ENCODE data around the gene SDCCAG8. TPM values are rescaled to one million over a fixed set of nuclear protein-coding genes. Genes with fewer than 3 reads are reported as not detected.

Gene SDCCAG8
- total RNA-seq, 1 experiment from 2014 or later: 36.6 TPM

- Histone ChIP-seq H3K79me2 (ENCODE audit: low read length) (no peaks in the 10 kb centered on the region), H2AFZ (ENCODE audit: low read length) (no peak overlapping the region), H3K4me3 (ENCODE audit: low read length) (no peak overlapping the region), H3K4me1 (ENCODE audit: low read length) (peaks cover 11% of the 10 kb centered on the region), H3K27ac (ENCODE audit: low read length) (no peak overlapping the region), H4K20me1 (ENCODE audit: insufficient read depth, low read depth, low read length) (no peaks in the 10 kb centered on the region), H3K4me2 (ENCODE audit: low read depth, low read length, poor library complexity, severe bottlenecking) (no peak overlapping the region), H3K9me2 (replicated peaks; ENCODE audit: insufficient read depth, low read length) (no peaks in the 10 kb centered on the region), H3K36me3 (ENCODE audit: insufficient read depth, low read length) (no peaks in the 10 kb centered on the region), H3K9ac (ENCODE audit: low read length) (no peak overlapping the region), H3K27me3 (ENCODE audit: low read length) (no peaks in the 10 kb centered on the region), H3K9me3 (ENCODE audit: low read length) (no peaks in the 10 kb centered on the region)
- no peak for DNase-seq
Observed at GRCh38 chr1:243503155-243503554, 247.3 kb downstream of the SDCCAG8 start.

GRCh38 chr1:243505986-243506689 lies 250.3 kb downstream of the SDCCAG8 start:
- no peak overlapping the region for H3K27ac ChIP-seq (ENCODE audit: low read length)
- no peak for DNase-seq
- no peaks in the 10 kb centered on the region for H4K20me1 ChIP-seq (ENCODE audit: insufficient read depth, low read depth, low read length)
- no peaks in the 10 kb centered on the region for H3K36me3 ChIP-seq (ENCODE audit: insufficient read depth, low read length)
- H3K9me3 ChIP-seq (ENCODE audit: low read length): no peaks in the 10 kb centered on the region
- no peak overlapping the region for H3K9ac ChIP-seq (ENCODE audit: low read length)
- H3K4me2 ChIP-seq (ENCODE audit: low read depth, low read length, poor library complexity, severe bottlenecking): no peak overlapping the region
- no peaks in the 10 kb centered on the region for H3K27me3 ChIP-seq (ENCODE audit: low read length)
- H3K79me2 ChIP-seq (ENCODE audit: low read length): no peaks in the 10 kb centered on the region
- no peak overlapping the region for H3K4me3 ChIP-seq (ENCODE audit: low read length)
- H2AFZ ChIP-seq (ENCODE audit: low read length): no peak overlapping the region; the same call in 1 of the 2 replicates
- no peaks in the 10 kb centered on the region for H3K9me2 ChIP-seq (replicated peaks; ENCODE audit: insufficient read depth, low read length)
- H3K4me1 ChIP-seq (ENCODE audit: low read length): peaks cover 11% of the 10 kb centered on the region

- H3K27ac ChIP-seq (ENCODE audit: low read length): no peak overlapping the region
- no peak for DNase-seq
- no peak overlapping the region for H3K4me3 ChIP-seq (ENCODE audit: low read length)
Observed at GRCh38 chr1:243507001-243507671, 251.3 kb downstream of the SDCCAG8 start.

GRCh38 chr1:243507672-243508302 lies 251.9 kb downstream of the SDCCAG8 start:
- H3K4me2 ChIP-seq (ENCODE audit: low read depth, low read length, poor library complexity, severe bottlenecking): no peak overlapping the region
- H3K4me3 ChIP-seq (ENCODE audit: low read length): no peak overlapping the region
- no peaks in the 10 kb centered on the region for H3K79me2 ChIP-seq (ENCODE audit: low read length)
- no peaks in the 10 kb centered on the region for H3K9me2 ChIP-seq (replicated peaks; ENCODE audit: insufficient read depth, low read length)
- H3K4me1 ChIP-seq (ENCODE audit: low read length): peaks cover 15% of the 10 kb centered on the region
- no peak overlapping the region for H3K9ac ChIP-seq (ENCODE audit: low read length)
- no peak overlapping the region for H2AFZ ChIP-seq (ENCODE audit: low read length)
- DNase-seq: no peak
- H3K9me3 ChIP-seq (ENCODE audit: low read length): no peaks in the 10 kb centered on the region
- H3K36me3 ChIP-seq (ENCODE audit: insufficient read depth, low read length): no peaks in the 10 kb centered on the region
- H3K27me3 ChIP-seq (ENCODE audit: low read length): no peaks in the 10 kb centered on the region
- H3K27ac ChIP-seq (ENCODE audit: low read length): no peak overlapping the region
- H4K20me1 ChIP-seq (ENCODE audit: insufficient read depth, low read depth, low read length): no peaks in the 10 kb centered on the region

More at GRCh38 chr1:243507001-243507671, 251.3 kb downstream of the SDCCAG8 start:
- H3K4me1 ChIP-seq (ENCODE audit: low read length): peaks cover 11% of the 10 kb centered on the region
- H3K79me2 ChIP-seq (ENCODE audit: low read length): no peaks in the 10 kb centered on the region
- H3K9me3 ChIP-seq (ENCODE audit: low read length): no peaks in the 10 kb centered on the region
- no peak overlapping the region for H3K4me2 ChIP-seq (ENCODE audit: low read depth, low read length, poor library complexity, severe bottlenecking)
- H3K27me3 ChIP-seq (ENCODE audit: low read length): no peaks in the 10 kb centered on the region
- no peaks in the 10 kb centered on the region for H3K9me2 ChIP-seq (replicated peaks; ENCODE audit: insufficient read depth, low read length)
- no peaks in the 10 kb centered on the region for H3K36me3 ChIP-seq (ENCODE audit: insufficient read depth, low read length)
- no peak overlapping the region for H3K9ac ChIP-seq (ENCODE audit: low read length)
- H4K20me1 ChIP-seq (ENCODE audit: insufficient read depth, low read depth, low read length): no peaks in the 10 kb centered on the region
- no peak overlapping the region for H2AFZ ChIP-seq (ENCODE audit: low read length)

- DNase-seq: no peak
- Histone ChIP-seq H3K9me2 (replicated peaks; ENCODE audit: insufficient read depth, low read length) (no peaks in the 10 kb centered on the region), H3K36me3 (ENCODE audit: insufficient read depth, low read length) (no peaks in the 10 kb centered on the region), H3K4me1 (ENCODE audit: low read length) (peaks cover 18% of the 10 kb centered on the region), H3K4me3 (ENCODE audit: low read length) (no peak overlapping the region), H4K20me1 (ENCODE audit: insufficient read depth, low read depth, low read length) (no peaks in the 10 kb centered on the region), H3K9me3 (ENCODE audit: low read length) (no peaks in the 10 kb centered on the region), H3K79me2 (ENCODE audit: low read length) (no peaks in the 10 kb centered on the region), H2AFZ (ENCODE audit: low read length) (no peak overlapping the region), H3K27ac (ENCODE audit: low read length) (no peak overlapping the region), H3K9ac (ENCODE audit: low read length) (no peak overlapping the region), H3K4me2 (ENCODE audit: low read depth, low read length, poor library complexity, severe bottlenecking) (no peak overlapping the region), H3K27me3 (ENCODE audit: low read length) (no peaks in the 10 kb centered on the region)
Observed at GRCh38 chr1:243508303-243508713, 252.5 kb downstream of the SDCCAG8 start.

- no peak for DNase-seq
- H4K20me1 ChIP-seq (ENCODE audit: insufficient read depth, low read depth, low read length): no peaks in the 10 kb centered on the region
- peaks cover 18% of the 10 kb centered on the region for H3K4me1 ChIP-seq (ENCODE audit: low read length)
- no peaks in the 10 kb centered on the region for H3K9me3 ChIP-seq (ENCODE audit: low read length)
- H3K79me2 ChIP-seq (ENCODE audit: low read length): no peaks in the 10 kb centered on the region
- H3K4me2 ChIP-seq (ENCODE audit: low read depth, low read length, poor library complexity, severe bottlenecking): no peak overlapping the region
- H3K4me3 ChIP-seq (ENCODE audit: low read length): no peak overlapping the region
- no peak overlapping the region for H3K9ac ChIP-seq (ENCODE audit: low read length)
- H2AFZ ChIP-seq (ENCODE audit: low read length): no peak overlapping the region
- H3K36me3 ChIP-seq (ENCODE audit: insufficient read depth, low read length): no peaks in the 10 kb centered on the region
- H3K27ac ChIP-seq (ENCODE audit: low read length): no peak overlapping the region
- no peaks in the 10 kb centered on the region for H3K27me3 ChIP-seq (ENCODE audit: low read length)
- no peaks in the 10 kb centered on the region for H3K9me2 ChIP-seq (replicated peaks; ENCODE audit: insufficient read depth, low read length)
Observed at GRCh38 chr1:243508943-243509342, 253.1 kb downstream of the SDCCAG8 start.

- H3K9ac ChIP-seq (ENCODE audit: low read length): no peak overlapping the region
- H4K20me1 ChIP-seq (ENCODE audit: insufficient read depth, low read depth, low read length): no peaks in the 10 kb centered on the region
- no peaks in the 10 kb centered on the region for H3K27me3 ChIP-seq (ENCODE audit: low read length)
- DNase-seq: no peak
- H3K9me2 ChIP-seq (replicated peaks; ENCODE audit: insufficient read depth, low read length): no peaks in the 10 kb centered on the region
- H3K9me3 ChIP-seq (ENCODE audit: low read length): no peaks in the 10 kb centered on the region
- no peak overlapping the region for H3K27ac ChIP-seq (ENCODE audit: low read length)
- no peak overlapping the region for H3K4me2 ChIP-seq (ENCODE audit: low read depth, low read length, poor library complexity, severe bottlenecking)
- no peaks in the 10 kb centered on the region for H3K79me2 ChIP-seq (ENCODE audit: low read length)
- no peaks in the 10 kb centered on the region for H3K36me3 ChIP-seq (ENCODE audit: insufficient read depth, low read length)
- peaks cover 15% of the 10 kb centered on the region for H3K4me1 ChIP-seq (ENCODE audit: low read length)
- no peak overlapping the region for H2AFZ ChIP-seq (ENCODE audit: low read length)
- H3K4me3 ChIP-seq (ENCODE audit: low read length): no peak overlapping the region
Observed at GRCh38 chr1:243510928-243511327, 255.1 kb downstream of the SDCCAG8 start.

- Histone ChIP-seq H3K27ac (ENCODE audit: low read length) (no peak overlapping the region), H3K4me1 (ENCODE audit: low read length) (peaks cover 6% of the 10 kb centered on the region; the same call in 1 of the 2 replicates), H3K27me3 (ENCODE audit: low read length) (peaks cover 4% of the 10 kb centered on the region; the same call in 1 of the 2 replicates), H2AFZ (ENCODE audit: low read length) (no peak overlapping the region), H4K20me1 (ENCODE audit: insufficient read depth, low read depth, low read length) (no peaks in the 10 kb centered on the region), H3K9me2 (replicated peaks; ENCODE audit: insufficient read depth, low read length) (no peaks in the 10 kb centered on the region), H3K9me3 (ENCODE audit: low read length) (no peaks in the 10 kb centered on the region), H3K9ac (ENCODE audit: low read length) (no peak overlapping the region), H3K79me2 (ENCODE audit: low read length) (no peaks in the 10 kb centered on the region), H3K4me3 (ENCODE audit: low read length) (no peak overlapping the region), H3K4me2 (ENCODE audit: low read depth, low read length, poor library complexity, severe bottlenecking) (no peak overlapping the region), H3K36me3 (ENCODE audit: insufficient read depth, low read length) (no peaks in the 10 kb centered on the region)
- no peak for DNase-seq
Observed at GRCh38 chr1:243513726-243514491, 258.1 kb downstream of the SDCCAG8 start.

All from Karpas-422 (cell line).